ENCODE data around the gene TRMT11.

GRCh38 chr6:126055449-126055848 lies 69.1 kb downstream of the TRMT11 start:
- TF ChIP-seq, protein P1, sequence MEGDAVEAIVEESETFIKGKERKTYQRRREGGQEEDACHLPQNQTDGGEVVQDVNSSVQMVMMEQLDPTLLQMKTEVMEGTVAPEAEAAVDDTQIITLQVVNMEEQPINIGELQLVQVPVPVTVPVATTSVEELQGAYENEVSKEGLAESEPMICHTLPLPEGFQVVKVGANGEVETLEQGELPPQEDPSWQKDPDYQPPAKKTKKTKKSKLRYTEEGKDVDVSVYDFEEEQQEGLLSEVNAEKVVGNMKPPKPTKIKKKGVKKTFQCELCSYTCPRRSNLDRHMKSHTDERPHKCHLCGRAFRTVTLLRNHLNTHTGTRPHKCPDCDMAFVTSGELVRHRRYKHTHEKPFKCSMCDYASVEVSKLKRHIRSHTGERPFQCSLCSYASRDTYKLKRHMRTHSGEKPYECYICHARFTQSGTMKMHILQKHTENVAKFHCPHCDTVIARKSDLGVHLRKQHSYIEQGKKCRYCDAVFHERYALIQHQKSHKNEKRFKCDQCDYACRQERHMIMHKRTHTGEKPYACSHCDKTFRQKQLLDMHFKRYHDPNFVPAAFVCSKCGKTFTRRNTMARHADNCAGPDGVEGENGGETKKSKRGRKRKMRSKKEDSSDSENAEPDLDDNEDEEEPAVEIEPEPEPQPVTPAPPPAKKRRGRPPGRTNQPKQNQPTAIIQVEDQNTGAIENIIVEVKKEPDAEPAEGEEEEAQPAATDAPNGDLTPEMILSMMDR (IDR thresholded peaks at IDR 0.05; ENCODE audit: insufficient read depth, low read length, poor library complexity, severe bottlenecking), result no peak
- TF ChIP-seq EZH2phosphoT487 (conservative IDR thresholded peaks at IDR 0.05; ENCODE audit: low read length), result no peak

Data from SU-DHL-6 (cell line).